IPS-11a (cell line): Measurements from ENCODE around the gene MRTFA.
"Not testable (repeated sequence)": the region's sequence is repeated elsewhere in the genome, so short reads cannot be mapped to it uniquely, and the experiment has no call there.

Experiments used
- H3K4me3 ChIP-seq: one replicate; pipeline ENCODE4 v1.5.1; 2013; ENCODE audit warnings: low read depth, low read length, control low read depth

MRTFA gene

GRCh38 chr22:40598712-40599111 is 37.8 kb downstream of the MRTFA start:
- not testable (repeated sequence) for H3K4me3 ChIP-seq

- H3K4me3 ChIP-seq: no peak overlapping the region
Measured at GRCh38 chr22:40597526-40598430, 38.7 kb downstream of the MRTFA start.

- H3K4me3 ChIP-seq: no peak overlapping the region
Measured at GRCh38 chr22:40595497-40596234, 40.9 kb downstream of the MRTFA start.

- no peak overlapping the region for H3K4me3 ChIP-seq
Measured at GRCh38 chr22:40594924-40595323, 41.6 kb downstream of the MRTFA start.

GRCh38 chr22:40594346-40594745 is 42.2 kb downstream of the MRTFA start:
- no peak overlapping the region for H3K4me3 ChIP-seq

GRCh38 chr22:40593460-40594273 is 42.9 kb downstream of the MRTFA start:
- H3K4me3 ChIP-seq: no peak overlapping the region

- H3K4me3 ChIP-seq: no peak overlapping the region
Measured at GRCh38 chr22:40592352-40593113, 44.0 kb downstream of the MRTFA start.

GRCh38 chr22:40588726-40589125 is 47.8 kb downstream of the MRTFA start:
- no peak overlapping the region for H3K4me3 ChIP-seq

- no peak overlapping the region for H3K4me3 ChIP-seq
Measured at GRCh38 chr22:40586781-40587180, 49.7 kb downstream of the MRTFA start.

- no peak overlapping the region for H3K4me3 ChIP-seq
Measured at GRCh38 chr22:40585310-40585751, 51.2 kb downstream of the MRTFA start.

- not testable (repeated sequence) for H3K4me3 ChIP-seq
Measured at GRCh38 chr22:40584766-40585165, 51.8 kb downstream of the MRTFA start.

GRCh38 chr22:40583053-40583741 is 53.3 kb downstream of the MRTFA start:
- H3K4me3 ChIP-seq: no peak overlapping the region

GRCh38 chr22:40582063-40582462 is 54.5 kb downstream of the MRTFA start:
- no peak overlapping the region for H3K4me3 ChIP-seq

- H3K4me3 ChIP-seq: no peak overlapping the region
Measured at GRCh38 chr22:40580631-40581030, 55.9 kb downstream of the MRTFA start.

- no peak overlapping the region for H3K4me3 ChIP-seq
Measured at GRCh38 chr22:40578171-40578570, 58.3 kb downstream of the MRTFA start.

- no peak overlapping the region for H3K4me3 ChIP-seq
Measured at GRCh38 chr22:40572976-40573375, 63.5 kb downstream of the MRTFA start.

GRCh38 chr22:40571887-40572286 is 64.6 kb downstream of the MRTFA start:
- H3K4me3 ChIP-seq: no peak overlapping the region

GRCh38 chr22:40567626-40568328 is 68.7 kb downstream of the MRTFA start:
- no peak overlapping the region for H3K4me3 ChIP-seq

GRCh38 chr22:40567106-40567505 is 69.4 kb downstream of the MRTFA start:
- no peak overlapping the region for H3K4me3 ChIP-seq
